Measurements from ENCODE around the gene TSPAN7. TPM values are rescaled to one million over a fixed set of nuclear protein-coding genes. Genes with fewer than 3 reads are reported as not detected.

Gene TSPAN7
- polyA plus RNA-seq, 2 of the 4 experiments (the other 2 are of a cell fraction): 2.5 to 6.1 TPM

DNA sequence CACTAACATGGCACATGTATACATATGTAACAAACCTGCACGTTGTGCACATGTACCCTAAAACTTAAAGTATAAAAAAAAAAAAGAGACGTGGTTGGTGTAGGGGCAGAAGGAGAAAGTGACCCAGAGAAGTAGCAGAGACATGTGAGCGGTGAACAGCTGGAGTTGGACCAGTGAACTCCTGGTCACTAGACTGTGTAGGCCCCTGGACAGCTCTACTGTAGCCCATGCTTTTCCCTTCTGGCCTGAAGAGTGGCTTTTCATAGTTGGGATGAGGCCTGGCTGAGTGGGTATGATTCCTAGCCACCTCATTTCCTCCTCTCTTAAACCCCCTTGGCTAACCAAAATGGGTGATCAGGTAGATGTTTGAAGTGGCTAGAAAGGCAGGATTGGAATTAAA is 16.4 kb downstream of the TSPAN7 start:
- no peak for FAIRE-seq
- WGBS (ENCODE audit: missing lambda C conversion rate): 67% methylated on average over 3 of the region's 3 CpGs
- H3K9me3 ChIP-seq: no peaks in the 10 kb centered on the region
- no peak for ATAC-seq
- no peak overlapping the region for H3K4me2 ChIP-seq
- no peak for DNase-seq (ENCODE audit: low read depth in 1 of 2, low spot score in 1 of 2)
- no peak overlapping the region for H3K27ac ChIP-seq
- POLR2A ChIA-PET: no interaction called here
- no peak overlapping the region for H3K4me3 ChIP-seq
- CTCF ChIA-PET: interaction anchor here (0.6 kb wide), 1 partner anchor 120 kb away, joined by 3 read pairs; no protein-coding TSS in a partner anchor
- no peaks in the 10 kb centered on the region for H3K4me1 ChIP-seq
- TF ChIP-seq SMC3 (IDR thresholded peaks at IDR 0.05): no peak
- TF ChIP-seq FOXS1 (CRISPR knock-in tag; IDR thresholded peaks at IDR 0.05): no peak
- no peak for TF ChIP-seq CBX8 (IDR thresholded peaks at IDR 0.05)
- TF ChIP-seq, protein P1, sequence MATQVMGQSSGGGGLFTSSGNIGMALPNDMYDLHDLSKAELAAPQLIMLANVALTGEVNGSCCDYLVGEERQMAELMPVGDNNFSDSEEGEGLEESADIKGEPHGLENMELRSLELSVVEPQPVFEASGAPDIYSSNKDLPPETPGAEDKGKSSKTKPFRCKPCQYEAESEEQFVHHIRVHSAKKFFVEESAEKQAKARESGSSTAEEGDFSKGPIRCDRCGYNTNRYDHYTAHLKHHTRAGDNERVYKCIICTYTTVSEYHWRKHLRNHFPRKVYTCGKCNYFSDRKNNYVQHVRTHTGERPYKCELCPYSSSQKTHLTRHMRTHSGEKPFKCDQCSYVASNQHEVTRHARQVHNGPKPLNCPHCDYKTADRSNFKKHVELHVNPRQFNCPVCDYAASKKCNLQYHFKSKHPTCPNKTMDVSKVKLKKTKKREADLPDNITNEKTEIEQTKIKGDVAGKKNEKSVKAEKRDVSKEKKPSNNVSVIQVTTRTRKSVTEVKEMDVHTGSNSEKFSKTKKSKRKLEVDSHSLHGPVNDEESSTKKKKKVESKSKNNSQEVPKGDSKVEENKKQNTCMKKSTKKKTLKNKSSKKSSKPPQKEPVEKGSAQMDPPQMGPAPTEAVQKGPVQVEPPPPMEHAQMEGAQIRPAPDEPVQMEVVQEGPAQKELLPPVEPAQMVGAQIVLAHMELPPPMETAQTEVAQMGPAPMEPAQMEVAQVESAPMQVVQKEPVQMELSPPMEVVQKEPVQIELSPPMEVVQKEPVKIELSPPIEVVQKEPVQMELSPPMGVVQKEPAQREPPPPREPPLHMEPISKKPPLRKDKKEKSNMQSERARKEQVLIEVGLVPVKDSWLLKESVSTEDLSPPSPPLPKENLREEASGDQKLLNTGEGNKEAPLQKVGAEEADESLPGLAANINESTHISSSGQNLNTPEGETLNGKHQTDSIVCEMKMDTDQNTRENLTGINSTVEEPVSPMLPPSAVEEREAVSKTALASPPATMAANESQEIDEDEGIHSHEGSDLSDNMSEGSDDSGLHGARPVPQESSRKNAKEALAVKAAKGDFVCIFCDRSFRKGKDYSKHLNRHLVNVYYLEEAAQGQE (IDR thresholded peaks at IDR 0.05): no peak
- TF ChIP-seq ZC3H11A (IDR thresholded peaks at IDR 0.05): no peak

DNA sequence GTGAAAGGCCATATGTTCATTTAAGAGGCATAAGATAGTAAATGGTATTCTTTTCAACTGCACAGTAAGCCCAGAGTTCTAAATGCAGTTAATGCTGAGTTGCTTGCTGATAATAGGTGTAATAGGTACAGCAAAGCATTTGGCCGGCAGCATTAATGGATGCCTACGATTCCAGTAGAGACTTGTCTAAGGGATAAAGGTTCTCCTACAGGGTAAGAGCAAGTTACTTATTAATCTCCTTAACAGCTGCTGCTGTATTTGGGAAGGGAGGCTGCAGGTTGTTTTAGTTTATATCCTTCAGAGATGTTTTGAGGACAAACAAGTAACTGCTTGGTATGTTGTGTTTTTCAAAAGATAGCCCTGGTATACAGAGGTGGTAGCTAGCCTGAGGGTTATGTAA is 16.8 kb downstream of the TSPAN7 start:
- ATAC-seq (no peak), DNase-seq (ENCODE audit: low read depth in 1 of 2, low spot score in 1 of 2) (no peak), FAIRE-seq (peak; percentile 32)
- no peak overlapping the region for H3K4me2 ChIP-seq
- no peak overlapping the region for H3K27ac ChIP-seq
- CTCF ChIA-PET: interaction anchor here (0.6 kb wide), 1 partner anchor 120 kb away, joined by 3 read pairs; no protein-coding TSS in a partner anchor
- TF ChIP-seq ESRRA (IDR thresholded peaks at IDR 0.05; ENCODE audit: borderline replicate concordance, low read length) (no peak), GATA3 (IDR thresholded peaks at IDR 0.05; ENCODE audit: borderline replicate concordance) (no peak), ZSCAN20 (CRISPR knock-in tag; IDR thresholded peaks at IDR 0.05) (no peak), RAD21 (conservative IDR thresholded peaks at IDR 0.05 in 1 of 2, IDR thresholded peaks at IDR 0.05 in 1 of 2) (no peak), TP53 (CRISPR knock-in tag; IDR thresholded peaks at IDR 0.05) (no peak), ZFP36 (IDR thresholded peaks at IDR 0.05; ENCODE audit: borderline replicate concordance, partially characterized antibody) (no peak), KDM5A (IDR thresholded peaks at IDR 0.05) (no peak), TFCP2L1 (CRISPR knock-in tag; IDR thresholded peaks at IDR 0.05) (no peak), ZNF302 (CRISPR knock-in tag; IDR thresholded peaks at IDR 0.05) (no peak), NFE2L2 (conservative IDR thresholded peaks at IDR 0.05; ENCODE audit: low read length) (no peak), HOXB5 (CRISPR knock-in tag; IDR thresholded peaks at IDR 0.05) (no peak), FOSL2 (IDR thresholded peaks at IDR 0.05) (no peak), FOSL2 (CRISPR knock-in tag; IDR thresholded peaks at IDR 0.05) (no peak), POLR2AphosphoS2 (conservative IDR thresholded peaks at IDR 0.05; ENCODE audit: low read length) (no peak)
- TF ChIP-seq, protein P2, sequence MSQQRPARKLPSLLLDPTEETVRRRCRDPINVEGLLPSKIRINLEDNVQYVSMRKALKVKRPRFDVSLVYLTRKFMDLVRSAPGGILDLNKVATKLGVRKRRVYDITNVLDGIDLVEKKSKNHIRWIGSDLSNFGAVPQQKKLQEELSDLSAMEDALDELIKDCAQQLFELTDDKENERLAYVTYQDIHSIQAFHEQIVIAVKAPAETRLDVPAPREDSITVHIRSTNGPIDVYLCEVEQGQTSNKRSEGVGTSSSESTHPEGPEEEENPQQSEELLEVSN (IDR thresholded peaks at IDR 0.05; ENCODE audit: borderline replicate concordance, low read depth): no peak
- H3K9me3 ChIP-seq: no peaks in the 10 kb centered on the region
- WGBS (ENCODE audit: missing lambda C conversion rate): 55% methylated on average over 2 of the region's 2 CpGs
- POLR2A ChIA-PET: no interaction called here
- no peaks in the 10 kb centered on the region for H3K4me1 ChIP-seq
- no peak overlapping the region for H3K4me3 ChIP-seq

DNA sequence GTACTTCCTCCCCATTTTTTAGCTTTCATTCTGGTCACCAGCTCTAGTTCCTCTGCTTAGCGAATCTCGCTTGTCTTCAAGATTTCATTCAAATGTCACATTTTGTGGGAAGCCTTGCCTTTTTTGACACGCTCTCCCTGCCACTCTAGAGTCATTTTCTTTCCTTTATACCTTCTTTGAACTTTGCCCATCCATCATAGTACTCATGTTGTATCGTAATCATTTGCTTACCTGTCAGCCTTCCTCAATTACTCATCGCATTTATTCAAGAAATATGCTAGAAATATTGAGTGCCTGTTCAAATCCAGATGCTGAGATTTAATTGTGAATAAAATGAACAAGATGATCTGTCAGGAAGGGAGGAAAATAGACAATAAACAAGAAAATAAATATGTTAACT is 21.8 kb downstream of the TSPAN7 start:
- no peak for DNase-seq (ENCODE audit: low read depth in 1 of 2, low spot score in 1 of 2)
- POLR2A ChIA-PET: no interaction called here
- 75% methylated on average over 5 of the region's 5 CpGs for WGBS (ENCODE audit: missing lambda C conversion rate)

More for the DNA sequence above, 21.8 kb downstream of the TSPAN7 start:
- FAIRE-seq (no peak), ATAC-seq (no peak)
- Histone ChIP-seq H3K27ac (no peak overlapping the region), H3K4me3 (no peak overlapping the region), H3K4me2 (no peak overlapping the region), H3K4me1 (no peaks in the 10 kb centered on the region), H3K9me3 (no peaks in the 10 kb centered on the region)
- CTCF ChIA-PET: no interaction called here
- TF ChIP-seq EHMT2 (IDR thresholded peaks at IDR 0.05; ENCODE audit: low read depth): no peak
- no peak for TF ChIP-seq MYC (IDR thresholded peaks at IDR 0.05; ENCODE audit: borderline replicate concordance, low read length)
- TF ChIP-seq POLR2AphosphoS2 (conservative IDR thresholded peaks at IDR 0.05; ENCODE audit: low read length): no peak
- TF ChIP-seq POLR2A (IDR thresholded peaks at IDR 0.05; ENCODE audit: low read length): no peak
- no peak for TF ChIP-seq CHD2 (IDR thresholded peaks at IDR 0.05; ENCODE audit: low read length, partially characterized antibody)

Data from A549 (cell line).